OCI-LY3 (cell line): ENCODE results near the gene ZNF25.

Experiments used
- EZH2phosphoT487 ChIP-seq: fragments of 200-600 bp; shearing (Covaris generic); IDR thresholded peaks from 2 replicates; pipeline ENCODE4 v1.6.1; 2018; ENCODE audit warnings: antibody characterized with exemption, mixed run types, low read depth
- TF ChIP-seq, protein P1 (sequence below): fragments of 200-600, 300-600 bp; sonication (generic); IDR thresholded peaks from 2 replicates; pipeline ENCODE4 v1.5.1; 2014; ENCODE audit warnings: antibody characterized with exemption, low read length, low read depth

DNA sequence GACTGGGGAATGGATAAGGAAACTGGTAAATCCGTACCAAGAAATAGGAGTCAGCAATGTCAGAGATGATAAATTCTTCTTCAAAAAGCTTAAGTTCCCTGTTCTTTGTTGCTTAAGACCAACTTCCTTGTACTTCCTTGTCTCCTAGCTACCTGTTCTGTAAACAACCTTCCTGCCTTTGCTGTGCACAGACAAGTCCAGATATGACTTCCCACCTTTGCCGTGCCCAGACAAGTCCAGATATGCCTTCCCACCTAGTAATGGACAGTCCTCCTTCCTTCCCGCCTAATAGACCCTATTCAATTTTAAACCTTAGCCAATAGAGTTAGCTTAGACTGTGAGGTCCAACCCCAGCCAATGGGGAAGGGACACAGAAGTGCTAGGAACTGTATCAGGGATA is 31.5 kb upstream of the ZNF25 start:
- TF ChIP-seq, protein P1, sequence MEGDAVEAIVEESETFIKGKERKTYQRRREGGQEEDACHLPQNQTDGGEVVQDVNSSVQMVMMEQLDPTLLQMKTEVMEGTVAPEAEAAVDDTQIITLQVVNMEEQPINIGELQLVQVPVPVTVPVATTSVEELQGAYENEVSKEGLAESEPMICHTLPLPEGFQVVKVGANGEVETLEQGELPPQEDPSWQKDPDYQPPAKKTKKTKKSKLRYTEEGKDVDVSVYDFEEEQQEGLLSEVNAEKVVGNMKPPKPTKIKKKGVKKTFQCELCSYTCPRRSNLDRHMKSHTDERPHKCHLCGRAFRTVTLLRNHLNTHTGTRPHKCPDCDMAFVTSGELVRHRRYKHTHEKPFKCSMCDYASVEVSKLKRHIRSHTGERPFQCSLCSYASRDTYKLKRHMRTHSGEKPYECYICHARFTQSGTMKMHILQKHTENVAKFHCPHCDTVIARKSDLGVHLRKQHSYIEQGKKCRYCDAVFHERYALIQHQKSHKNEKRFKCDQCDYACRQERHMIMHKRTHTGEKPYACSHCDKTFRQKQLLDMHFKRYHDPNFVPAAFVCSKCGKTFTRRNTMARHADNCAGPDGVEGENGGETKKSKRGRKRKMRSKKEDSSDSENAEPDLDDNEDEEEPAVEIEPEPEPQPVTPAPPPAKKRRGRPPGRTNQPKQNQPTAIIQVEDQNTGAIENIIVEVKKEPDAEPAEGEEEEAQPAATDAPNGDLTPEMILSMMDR: no peak
- no peak for TF ChIP-seq EZH2phosphoT487
